H1 (cell line): ENCODE measurements around the gene YPEL5. TPM values are rescaled to one million over a fixed set of nuclear protein-coding genes. Genes with fewer than 3 reads are reported as not detected.

Experiments
- BRCA1 ChIP-seq: IDR thresholded peaks from 2 replicates; pipeline ENCODE4 v1.6.1; 2012; ENCODE audit warnings: low read depth, low read length, improper control_type of control experiment
- CBX5 ChIP-seq: fragments of 300-800, 300-1000 bp; sonication (generic); IDR thresholded peaks from 2 replicates; pipeline ENCODE4 v1.7.1; 2016; ENCODE audit warnings: antibody characterized with exemption, low read length, low read depth
- HDAC2 ChIP-seq, 2 experiments: fragments of 300-600 bp in 1 of 2; sonication (generic) in 1 of 2; IDR thresholded peaks; 2 replicates each; pipeline ENCODE4 v1.6.1; 2011 to 2012; ENCODE audit warnings: low read depth in 2 of 2, low read length in 2 of 2, mild to moderate bottlenecking in 2 of 2, moderate library complexity in 2 of 2, borderline replicate concordance in 1 of 2, inconsistent platforms in 1 of 2
- JUN ChIP-seq: IDR thresholded peaks from 2 replicates; pipeline ENCODE4 v1.6.1; 2011; ENCODE audit warnings: low read depth, mild to moderate bottlenecking, improper control_type of control experiment, low read length
- RAD21 ChIP-seq, 2 experiments: IDR thresholded peaks in 1 of 2; conservative IDR thresholded peaks in 1 of 2; 2 replicates each; pipeline ENCODE4 v1.6.1; 2011; ENCODE audit warnings: low read depth in 2 of 2, low read length in 2 of 2, improper control_type of control experiment in 1 of 2, inconsistent platforms in 1 of 2, mild to moderate bottlenecking in 1 of 2, moderate library complexity in 1 of 2
- RNF2 ChIP-seq: fragments of 200-900, 300-1000 bp; sonication (generic); IDR thresholded peaks from 2 replicates; pipeline ENCODE4 v1.7.1; 2016; ENCODE audit warnings: borderline replicate concordance, low read depth, mild to moderate bottlenecking, antibody characterized with exemption, low read length; ENCODE audit not compliant: poor library complexity, severe bottlenecking; ENCODE audit errors: missing control alignments
- RXRA ChIP-seq: IDR thresholded peaks from 2 replicates; pipeline ENCODE4 v1.6.1; 2011; ENCODE audit warnings: low read depth, mild to moderate bottlenecking, low read length, moderate library complexity; ENCODE audit not compliant: insufficient read depth
- polyA plus RNA-seq, 7 experiments: library from polyadenylated mRNA; depleted of rRNA in 3 of 7; stranded (reverse) in 5 of 7; unstranded in 2 of 7; fragments of >200 nt in 5 of 7; fragments of 200-250 nt in 2 of 7; gene quantifications; 1 replicate in 5 of 7; 2 replicates in 1 of 7; 4 replicates in 1 of 7; pipeline versions ENCODE4 v1.2.1 to v1.2.3, GENCODE V29; 2011 to 2013; ENCODE audit warnings: missing spikeins in 2 of 7, mixed read lengths in 2 of 7
- total RNA-seq: library from RNA; stranded (reverse); fragmentation: NEBNext Ultra II Directional; extraction: Animal tissue kit (Norgen Biotek cat#: 25700); gene quantifications from 2 replicates; pipeline ENCODE4 v1.2.1, GENCODE V29; 2021

The YPEL5 gene
- total and polyA plus RNA-seq, 2 of the 8 experiments (the other 6 are each of a cell fraction or from before 2014, with no cell fraction given): 18.5 to 28.0 TPM

GRCh38 chr2:30164131-30164925 lies 17.5 kb downstream of the YPEL5 start (continued):
- no peak for TF ChIP-seq RXRA
- TF ChIP-seq HDAC2 (IDR thresholded peaks at IDR 0.05; ENCODE audit: borderline replicate concordance in 1 of 2, low read depth in 2 of 2, low read length in 2 of 2): no peak
- no peak for TF ChIP-seq BRCA1
- no peak for TF ChIP-seq JUN
- TF ChIP-seq RAD21 (IDR thresholded peaks at IDR 0.05 in 1 of 2, conservative IDR thresholded peaks at IDR 0.05 in 1 of 2; ENCODE audit: low read depth in 2 of 2, low read length in 2 of 2): no peak
- no peak for TF ChIP-seq CBX5
- TF ChIP-seq RNF2: no peak
